ENCODE results near the gene PDE12.

PDE12 gene

GRCh38 chr3:57577801-57578200 lies 21.7 kb downstream of the PDE12 start:
- Mint-ChIP-seq H3K9me3 (no peaks in the 10 kb centered on the region), H3K27me3 (ENCODE audit: low read depth) (no peaks in the 10 kb centered on the region), H3K4me1 (peaks cover 4% of the 10 kb centered on the region), H3K36me3 (ENCODE audit: low read depth) (peaks cover 64% of the 10 kb centered on the region), H3K27ac (peak overlapping the region; percentile 82 to 93 (median 92)), H3K4me3 (peak overlapping the region in 1 of 3 experiments; percentile 8)
- no peak for TF ChIP-seq CTCF (IDR thresholded peaks at IDR 0.05; ENCODE audit: unreplicated experiment in 3 of 3)

- no peak for TF ChIP-seq CTCF (IDR thresholded peaks at IDR 0.05; ENCODE audit: unreplicated experiment in 3 of 3)
- Mint-ChIP-seq H3K9me3 (no peaks in the 10 kb centered on the region), H3K36me3 (ENCODE audit: low read depth) (peaks cover 35% of the 10 kb centered on the region), H3K4me3 (no peak overlapping the region), H3K27ac (peak overlapping the region in 1 of 3 experiments; percentile 19), H3K27me3 (ENCODE audit: low read depth) (no peaks in the 10 kb centered on the region), H3K4me1 (no peaks in the 10 kb centered on the region)
These were observed 26.5 kb downstream of the PDE12 start for GRCh38 chr3:57582474-57583168.

GRCh38 chr3:57583544-57583943 lies 27.5 kb downstream of the PDE12 start:
- no peak for TF ChIP-seq CTCF (IDR thresholded peaks at IDR 0.05; ENCODE audit: unreplicated experiment in 3 of 3)

GRCh38 chr3:57586778-57587177 lies 30.7 kb downstream of the PDE12 start:
- TF ChIP-seq CTCF (IDR thresholded peaks at IDR 0.05; ENCODE audit: unreplicated experiment in 3 of 3): no peak
- H3K36me3 Mint-ChIP-seq (ENCODE audit: low read depth): peaks cover 27% of the 10 kb centered on the region
- H3K4me1 Mint-ChIP-seq: peaks cover 3% of the 10 kb centered on the region
- no peaks in the 10 kb centered on the region for H3K27me3 Mint-ChIP-seq (ENCODE audit: low read depth)
- no peaks in the 10 kb centered on the region for H3K9me3 Mint-ChIP-seq
- no peak overlapping the region for H3K27ac Mint-ChIP-seq
- H3K4me3 Mint-ChIP-seq: no peak overlapping the region

More at GRCh38 chr3:57583544-57583943, 27.5 kb downstream of the PDE12 start:
- Mint-ChIP-seq H3K27ac (no peak overlapping the region), H3K27me3 (ENCODE audit: low read depth) (no peaks in the 10 kb centered on the region), H3K9me3 (no peaks in the 10 kb centered on the region), H3K4me1 (no peaks in the 10 kb centered on the region), H3K4me3 (no peak overlapping the region), H3K36me3 (ENCODE audit: low read depth) (peaks cover 33% of the 10 kb centered on the region)

- Mint-ChIP-seq H3K4me3 (no peak overlapping the region), H3K36me3 (ENCODE audit: low read depth) (peaks cover 24% of the 10 kb centered on the region), H3K4me1 (peaks cover 12% of the 10 kb centered on the region), H3K27ac (no peak overlapping the region), H3K9me3 (no peaks in the 10 kb centered on the region), H3K27me3 (ENCODE audit: low read depth) (no peaks in the 10 kb centered on the region)
- TF ChIP-seq CTCF (IDR thresholded peaks at IDR 0.05; ENCODE audit: unreplicated experiment in 3 of 3): no peak
These were observed 31.8 kb downstream of the PDE12 start for GRCh38 chr3:57587905-57588304.

- no peaks in the 10 kb centered on the region for H3K9me3 Mint-ChIP-seq
- no peaks in the 10 kb centered on the region for H3K27me3 Mint-ChIP-seq (ENCODE audit: low read depth)
- H3K4me1 Mint-ChIP-seq: peaks cover 34% of the 10 kb centered on the region
- H3K36me3 Mint-ChIP-seq (ENCODE audit: low read depth): peaks cover 21% of the 10 kb centered on the region
- no peak for TF ChIP-seq CTCF (IDR thresholded peaks at IDR 0.05; ENCODE audit: unreplicated experiment in 3 of 3)
- no peak overlapping the region for H3K27ac Mint-ChIP-seq
- H3K4me3 Mint-ChIP-seq: peak overlapping the region in 1 of 3 experiments; percentile 58
These were observed 36.2 kb downstream of the PDE12 start for GRCh38 chr3:57592306-57592705.

All from nephron (organoid).